HepG2 (cell line): ENCODE data around the gene APBA1. TPM values are rescaled to one million over a fixed set of nuclear protein-coding genes. Genes with fewer than 3 reads are reported as not detected.

Experiments used
- ATF1 ChIP-seq: IDR thresholded peaks from 2 replicates; pipeline ENCODE4 v1.6.1; 2016; ENCODE audit warnings: mild to moderate bottlenecking, control low read depth
- ATM ChIP-seq: fragments of 450-650 bp; IDR thresholded peaks from 2 replicates; pipeline ENCODE4 v1.7.1; 2017; ENCODE audit warnings: mild to moderate bottlenecking, borderline replicate concordance
- BCL6 ChIP-seq: IDR thresholded peaks from 2 replicates; pipeline ENCODE4 v1.6.1; 2016; ENCODE audit warnings: missing genetic modification reagents, missing compliant biosample characterization
- HHEX ChIP-seq: IDR thresholded peaks from 2 replicates; pipeline ENCODE4 v1.6.1; 2016; ENCODE audit warnings: control low read depth
- LBX2 ChIP-seq: sonication (generic); formaldehyde crosslinking; IDR thresholded peaks from 2 replicates; pipeline ENCODE4 v1.5.0; 2020; ENCODE audit warnings: missing genetic modification reagents, mild to moderate bottlenecking, borderline replicate concordance
- MAFG ChIP-seq: sonication (generic); formaldehyde crosslinking; IDR thresholded peaks from 2 replicates; pipeline ENCODE4 v1.5.1; 2020; ENCODE audit warnings: mild to moderate bottlenecking, missing genetic modification reagents
- NFE2L2 ChIP-seq: fragments of 150-350 bp; IDR thresholded peaks from 2 replicates; pipeline ENCODE4 v1.6.1; 2014; ENCODE audit warnings: low read length
- NKX3-1 ChIP-seq: sonication (generic); formaldehyde crosslinking; IDR thresholded peaks from 2 replicates; pipeline ENCODE4 v1.5.0; 2020; ENCODE audit warnings: missing genetic modification reagents
- NR1H2 ChIP-seq: sonication (generic); formaldehyde crosslinking; IDR thresholded peaks from 2 replicates; pipeline ENCODE4 v1.8.1; 2022; ENCODE audit warnings: low read depth, missing genetic modification reagents, borderline replicate concordance
- RBM39 ChIP-seq: fragments of 200-400 bp; formaldehyde crosslinking; IDR thresholded peaks from one replicate; pipeline ENCODE4 v1.6.1; 2018; ENCODE audit warnings: antibody characterized with exemption, mild to moderate bottlenecking, low read depth, low read length; ENCODE audit not compliant: poor library complexity, severe bottlenecking
- RFX5 ChIP-seq: IDR thresholded peaks from 2 replicates; pipeline ENCODE4 v1.6.1; 2011; ENCODE audit warnings: low read depth, low read length, improper control_type of control experiment
- TFDP2 ChIP-seq: sonication (generic); formaldehyde crosslinking; IDR thresholded peaks from 2 replicates; pipeline ENCODE4 v1.4.0; 2020; ENCODE audit warnings: missing genetic modification reagents
- ZFY ChIP-seq: sonication (generic); formaldehyde crosslinking; IDR thresholded peaks from 2 replicates; pipeline ENCODE4 v1.4.0; 2020; ENCODE audit warnings: missing genetic modification reagents
- ZFYVE20 ChIP-seq: sonication (generic); formaldehyde crosslinking; IDR thresholded peaks from 2 replicates; pipeline ENCODE4 v1.8.0; 2023; ENCODE audit warnings: low read depth, mild to moderate bottlenecking, moderate library complexity, missing genetic modification reagents, borderline replicate concordance
- ZNF329 ChIP-seq: sonication (generic); formaldehyde crosslinking; IDR thresholded peaks from 2 replicates; pipeline ENCODE4 v1.9.0; 2021; ENCODE audit warnings: low read depth, mild to moderate bottlenecking, missing genetic modification reagents
- ZNF44 ChIP-seq: sonication (generic); formaldehyde crosslinking; IDR thresholded peaks from 2 replicates; pipeline ENCODE4 v1.5.1; 2020; ENCODE audit warnings: mild to moderate bottlenecking, missing genetic modification reagents
- polyA plus RNA-seq, 8 experiments: library from polyadenylated mRNA; depleted of rRNA in 3 of 8; stranded (reverse) in 7 of 8; unstranded in 1 of 8; fragments of >200 nt; fragmentation: Illumina TruSeq in 4 of 8; extraction: Trizol in 4 of 8; gene quantifications; 2 replicates each; pipeline versions ENCODE4 v1.2.1 to v1.2.3, GENCODE V29; 2011 to 2016; ENCODE audit warnings: low read depth in 4 of 8, missing spikeins in 1 of 8, mixed read lengths in 1 of 8; ENCODE audit not compliant: insufficient read depth in 1 of 8
- total RNA-seq, 5 experiments: library from RNA; depleted of rRNA; stranded (reverse); fragments of >200 nt; fragmentation: Illumina TruSeq; extraction: Trizol; gene quantifications; 2 replicates each; pipeline ENCODE4 v1.2.3, GENCODE V29; 2016; ENCODE audit warnings: low read depth in 1 of 5
- TF ChIP-seq, protein P1 (sequence below): sonication (generic); formaldehyde crosslinking; IDR thresholded peaks from 2 replicates; pipeline ENCODE4 v1.4.0; 2020; ENCODE audit warnings: mild to moderate bottlenecking, missing genetic modification reagents
- TF ChIP-seq, protein P2 (sequence below): IDR thresholded peaks from 2 replicates; pipeline ENCODE4 v1.6.1; 2016; ENCODE audit warnings: low read depth, missing genetic modification reagents, missing compliant biosample characterization
- TF ChIP-seq, protein P3 (sequence below): sonication (generic); formaldehyde crosslinking; IDR thresholded peaks from 2 replicates; pipeline ENCODE4 v1.5.1; 2020; ENCODE audit warnings: mild to moderate bottlenecking, moderate library complexity, missing genetic modification reagents

APBA1 gene
- total and polyA plus RNA-seq, 2 of the 13 experiments (the other 11 are each of a cell fraction or from before 2014, with no cell fraction given) = 0.15 TPM; not detected in 1

GRCh38 chr9:69672596-69673310, 582 bp upstream of the APBA1 start (continued):
- TF ChIP-seq TFDP2 (peak; percentile 70), LBX2 (no peak), BCL6 (CRISPR knock-in tag) (no peak), RBM39 (peak; percentile 65), RFX5 (no peak), ZNF329 (CRISPR knock-in tag) (no peak), ZFYVE20 (CRISPR knock-in tag) (no peak), MAFG (no peak), HHEX (CRISPR knock-in tag) (no peak), NKX3-1 (CRISPR knock-in tag) (no peak), ZFY (CRISPR knock-in tag) (peak; percentile 60; the same call in 1 of the 2 replicates), ATM (no peak), ZNF44 (no peak), NFE2L2 (no peak), NR1H2 (CRISPR knock-in tag) (no peak), ATF1 (no peak)
- TF ChIP-seq, protein P1, sequence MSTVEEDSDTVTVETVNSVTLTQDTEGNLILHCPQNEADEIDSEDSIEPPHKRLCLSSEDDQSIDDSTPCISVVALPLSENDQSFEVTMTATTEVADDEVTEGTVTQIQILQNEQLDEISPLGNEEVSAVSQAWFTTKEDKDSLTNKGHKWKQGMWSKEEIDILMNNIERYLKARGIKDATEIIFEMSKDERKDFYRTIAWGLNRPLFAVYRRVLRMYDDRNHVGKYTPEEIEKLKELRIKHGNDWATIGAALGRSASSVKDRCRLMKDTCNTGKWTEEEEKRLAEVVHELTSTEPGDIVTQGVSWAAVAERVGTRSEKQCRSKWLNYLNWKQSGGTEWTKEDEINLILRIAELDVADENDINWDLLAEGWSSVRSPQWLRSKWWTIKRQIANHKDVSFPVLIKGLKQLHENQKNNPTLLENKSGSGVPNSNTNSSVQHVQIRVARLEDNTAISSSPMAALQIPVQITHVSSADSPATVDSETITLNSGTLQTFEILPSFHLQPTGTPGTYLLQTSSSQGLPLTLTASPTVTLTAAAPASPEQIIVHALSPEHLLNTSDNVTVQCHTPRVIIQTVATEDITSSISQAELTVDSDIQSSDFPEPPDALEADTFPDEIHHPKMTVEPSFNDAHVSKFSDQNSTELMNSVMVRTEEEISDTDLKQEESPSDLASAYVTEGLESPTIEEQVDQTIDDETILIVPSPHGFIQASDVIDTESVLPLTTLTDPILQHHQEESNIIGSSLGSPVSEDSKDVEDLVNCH (CRISPR knock-in tag) = no peak
- TF ChIP-seq, protein P2, sequence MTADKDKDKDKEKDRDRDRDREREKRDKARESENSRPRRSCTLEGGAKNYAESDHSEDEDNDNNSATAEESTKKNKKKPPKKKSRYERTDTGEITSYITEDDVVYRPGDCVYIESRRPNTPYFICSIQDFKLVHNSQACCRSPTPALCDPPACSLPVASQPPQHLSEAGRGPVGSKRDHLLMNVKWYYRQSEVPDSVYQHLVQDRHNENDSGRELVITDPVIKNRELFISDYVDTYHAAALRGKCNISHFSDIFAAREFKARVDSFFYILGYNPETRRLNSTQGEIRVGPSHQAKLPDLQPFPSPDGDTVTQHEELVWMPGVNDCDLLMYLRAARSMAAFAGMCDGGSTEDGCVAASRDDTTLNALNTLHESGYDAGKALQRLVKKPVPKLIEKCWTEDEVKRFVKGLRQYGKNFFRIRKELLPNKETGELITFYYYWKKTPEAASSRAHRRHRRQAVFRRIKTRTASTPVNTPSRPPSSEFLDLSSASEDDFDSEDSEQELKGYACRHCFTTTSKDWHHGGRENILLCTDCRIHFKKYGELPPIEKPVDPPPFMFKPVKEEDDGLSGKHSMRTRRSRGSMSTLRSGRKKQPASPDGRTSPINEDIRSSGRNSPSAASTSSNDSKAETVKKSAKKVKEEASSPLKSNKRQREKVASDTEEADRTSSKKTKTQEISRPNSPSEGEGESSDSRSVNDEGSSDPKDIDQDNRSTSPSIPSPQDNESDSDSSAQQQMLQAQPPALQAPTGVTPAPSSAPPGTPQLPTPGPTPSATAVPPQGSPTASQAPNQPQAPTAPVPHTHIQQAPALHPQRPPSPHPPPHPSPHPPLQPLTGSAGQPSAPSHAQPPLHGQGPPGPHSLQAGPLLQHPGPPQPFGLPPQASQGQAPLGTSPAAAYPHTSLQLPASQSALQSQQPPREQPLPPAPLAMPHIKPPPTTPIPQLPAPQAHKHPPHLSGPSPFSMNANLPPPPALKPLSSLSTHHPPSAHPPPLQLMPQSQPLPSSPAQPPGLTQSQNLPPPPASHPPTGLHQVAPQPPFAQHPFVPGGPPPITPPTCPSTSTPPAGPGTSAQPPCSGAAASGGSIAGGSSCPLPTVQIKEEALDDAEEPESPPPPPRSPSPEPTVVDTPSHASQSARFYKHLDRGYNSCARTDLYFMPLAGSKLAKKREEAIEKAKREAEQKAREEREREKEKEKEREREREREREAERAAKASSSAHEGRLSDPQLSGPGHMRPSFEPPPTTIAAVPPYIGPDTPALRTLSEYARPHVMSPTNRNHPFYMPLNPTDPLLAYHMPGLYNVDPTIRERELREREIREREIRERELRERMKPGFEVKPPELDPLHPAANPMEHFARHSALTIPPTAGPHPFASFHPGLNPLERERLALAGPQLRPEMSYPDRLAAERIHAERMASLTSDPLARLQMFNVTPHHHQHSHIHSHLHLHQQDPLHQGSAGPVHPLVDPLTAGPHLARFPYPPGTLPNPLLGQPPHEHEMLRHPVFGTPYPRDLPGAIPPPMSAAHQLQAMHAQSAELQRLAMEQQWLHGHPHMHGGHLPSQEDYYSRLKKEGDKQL (CRISPR knock-in tag) = no peak
- TF ChIP-seq, protein P3, sequence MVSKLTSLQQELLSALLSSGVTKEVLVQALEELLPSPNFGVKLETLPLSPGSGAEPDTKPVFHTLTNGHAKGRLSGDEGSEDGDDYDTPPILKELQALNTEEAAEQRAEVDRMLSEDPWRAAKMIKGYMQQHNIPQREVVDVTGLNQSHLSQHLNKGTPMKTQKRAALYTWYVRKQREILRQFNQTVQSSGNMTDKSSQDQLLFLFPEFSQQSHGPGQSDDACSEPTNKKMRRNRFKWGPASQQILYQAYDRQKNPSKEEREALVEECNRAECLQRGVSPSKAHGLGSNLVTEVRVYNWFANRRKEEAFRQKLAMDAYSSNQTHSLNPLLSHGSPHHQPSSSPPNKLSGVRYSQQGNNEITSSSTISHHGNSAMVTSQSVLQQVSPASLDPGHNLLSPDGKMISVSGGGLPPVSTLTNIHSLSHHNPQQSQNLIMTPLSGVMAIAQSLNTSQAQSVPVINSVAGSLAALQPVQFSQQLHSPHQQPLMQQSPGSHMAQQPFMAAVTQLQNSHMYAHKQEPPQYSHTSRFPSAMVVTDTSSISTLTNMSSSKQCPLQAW (CRISPR knock-in tag) = peak; percentile 71
